ENCODE measurements around the gene C1QL4. TPM values are rescaled to one million over a fixed set of nuclear protein-coding genes. Genes with fewer than 3 reads are reported as not detected.
"Not testable (repeated sequence)": the region's sequence is repeated elsewhere in the genome, so short reads cannot be mapped to it uniquely, and the experiment has no call there.

The C1QL4 gene
- total RNA-seq, 6 experiments from 2014 or later, result not detected

DNA sequence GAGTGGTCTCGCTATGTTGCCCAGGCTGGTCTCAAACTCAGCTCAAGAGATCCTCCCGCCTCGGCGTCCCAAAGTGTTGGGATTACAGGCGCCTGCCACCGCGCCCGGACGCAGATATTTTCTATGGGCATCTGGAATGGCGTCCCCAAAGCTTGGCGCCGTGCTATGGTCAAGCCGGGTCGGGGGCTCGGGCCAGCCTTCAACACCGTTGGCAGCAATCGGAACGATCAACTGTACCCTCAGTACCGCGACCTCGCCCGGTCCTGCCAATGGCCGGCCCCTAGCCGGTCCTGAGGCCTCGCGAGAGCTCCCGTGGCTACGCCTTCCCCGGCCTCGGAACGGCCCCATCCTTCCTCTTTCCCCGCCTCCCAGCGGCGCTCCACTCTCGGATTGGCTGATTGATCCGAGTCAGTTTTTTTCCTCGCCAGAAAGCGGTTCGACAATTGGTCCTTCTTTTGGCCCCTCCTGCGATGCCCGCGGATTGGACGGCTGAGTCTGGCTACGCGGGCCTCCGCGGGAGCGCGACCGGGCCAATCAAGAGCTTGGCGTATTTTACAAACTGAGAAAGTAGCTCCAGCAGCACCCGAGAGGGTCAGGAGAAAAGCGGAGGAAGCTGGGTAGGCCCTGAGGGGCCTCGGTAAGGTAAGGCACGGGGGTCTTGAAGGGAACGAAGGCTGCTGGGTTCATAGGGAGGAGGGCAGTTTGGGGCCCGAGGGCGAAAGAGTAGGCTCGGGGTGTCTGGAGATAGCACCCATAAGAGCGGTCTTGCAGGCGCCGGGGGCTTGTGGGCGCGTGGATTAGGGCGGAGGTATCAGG is 14.1 kb downstream of the C1QL4 start, which contains the start of gene TROAP:
TSS of gene TROAP (plus strand) at position 548 of the 816 bp plus-strand sequence. CDS start 354 bp downstream, outside the sequence.
- H3K27ac ChIP-seq, result peak within 1 kb of the TSS in 1 of 3 donors; percentile 34
- DNase-seq, result peak; percentile 96 to 98 (median 97)
- TF ChIP-seq POLR2A (IDR thresholded peaks at IDR 0.05), result no peak
- TF ChIP-seq, protein P1, sequence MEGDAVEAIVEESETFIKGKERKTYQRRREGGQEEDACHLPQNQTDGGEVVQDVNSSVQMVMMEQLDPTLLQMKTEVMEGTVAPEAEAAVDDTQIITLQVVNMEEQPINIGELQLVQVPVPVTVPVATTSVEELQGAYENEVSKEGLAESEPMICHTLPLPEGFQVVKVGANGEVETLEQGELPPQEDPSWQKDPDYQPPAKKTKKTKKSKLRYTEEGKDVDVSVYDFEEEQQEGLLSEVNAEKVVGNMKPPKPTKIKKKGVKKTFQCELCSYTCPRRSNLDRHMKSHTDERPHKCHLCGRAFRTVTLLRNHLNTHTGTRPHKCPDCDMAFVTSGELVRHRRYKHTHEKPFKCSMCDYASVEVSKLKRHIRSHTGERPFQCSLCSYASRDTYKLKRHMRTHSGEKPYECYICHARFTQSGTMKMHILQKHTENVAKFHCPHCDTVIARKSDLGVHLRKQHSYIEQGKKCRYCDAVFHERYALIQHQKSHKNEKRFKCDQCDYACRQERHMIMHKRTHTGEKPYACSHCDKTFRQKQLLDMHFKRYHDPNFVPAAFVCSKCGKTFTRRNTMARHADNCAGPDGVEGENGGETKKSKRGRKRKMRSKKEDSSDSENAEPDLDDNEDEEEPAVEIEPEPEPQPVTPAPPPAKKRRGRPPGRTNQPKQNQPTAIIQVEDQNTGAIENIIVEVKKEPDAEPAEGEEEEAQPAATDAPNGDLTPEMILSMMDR (IDR thresholded peaks at IDR 0.05), result no peak

DNA sequence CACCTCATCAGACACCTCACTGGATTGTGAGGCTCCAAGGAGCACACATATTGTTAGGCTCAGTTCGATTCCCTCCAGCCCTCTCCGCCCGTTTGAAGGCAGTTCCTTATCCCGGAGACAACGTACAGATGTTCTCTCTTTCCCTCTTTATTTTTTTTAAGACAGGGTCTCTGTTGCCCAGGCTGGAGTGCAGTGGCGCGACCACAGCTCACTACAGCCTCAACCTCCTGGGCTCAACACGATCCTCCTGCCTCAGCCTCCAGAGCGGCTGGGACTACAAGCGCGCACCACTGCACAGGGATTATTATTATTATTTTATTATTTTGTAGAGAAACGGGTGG is 14.7 kb downstream of the C1QL4 start:
- Histone ChIP-seq H3K36me3 (no peaks in the 10 kb centered on the region), H3K27me3 (no peaks in the 10 kb centered on the region), H3K27ac (peak overlapping the region in 1 of 3 donors; percentile 34), H3K9me3 (no peaks in the 10 kb centered on the region), H3K4me3 (peak overlapping the region; percentile 62 to 80 (median 70)), H3K4me1 (peaks cover 0 to 4% (median 0%) of the 10 kb centered on the region in 4 donors)
- ATAC-seq, result no peak
- DNase-seq, result no peak
- TF ChIP-seq, protein P1 (IDR thresholded peaks at IDR 0.05), result no peak
- no peak for TF ChIP-seq POLR2A (IDR thresholded peaks at IDR 0.05)
- intact Hi-C loops (cut with DNase I), result no loop called here
- WGBS (ENCODE audit: insufficient coverage, low coverage, low lambda C conversion rate, missing lambda C conversion rate), result 49% methylated on average over 12 of the region's 12 CpGs

More for the DNA sequence above, 14.1 kb downstream of the C1QL4 start, which contains the start of gene TROAP:
- WGBS (ENCODE audit: insufficient coverage, low coverage, low lambda C conversion rate, missing lambda C conversion rate), result 1% methylated on average over 34 of the region's 65 CpGs
- peaks cover 0 to 4% (median 0%) of the 10 kb centered on the region in 4 donors for H3K4me1 ChIP-seq
- no peaks in the 10 kb centered on the region for H3K36me3 ChIP-seq
- H3K9me3 ChIP-seq, result no peaks in the 10 kb centered on the region
- peak; percentile 99 to 100 (median 100) for ATAC-seq
- intact Hi-C loops (cut with DNase I), result no loop called here
- H3K4me3 ChIP-seq, result peak within 1 kb of the TSS; percentile 62 to 80 (median 70)
- H3K27me3 ChIP-seq, result no peaks in the 10 kb centered on the region

DNA sequence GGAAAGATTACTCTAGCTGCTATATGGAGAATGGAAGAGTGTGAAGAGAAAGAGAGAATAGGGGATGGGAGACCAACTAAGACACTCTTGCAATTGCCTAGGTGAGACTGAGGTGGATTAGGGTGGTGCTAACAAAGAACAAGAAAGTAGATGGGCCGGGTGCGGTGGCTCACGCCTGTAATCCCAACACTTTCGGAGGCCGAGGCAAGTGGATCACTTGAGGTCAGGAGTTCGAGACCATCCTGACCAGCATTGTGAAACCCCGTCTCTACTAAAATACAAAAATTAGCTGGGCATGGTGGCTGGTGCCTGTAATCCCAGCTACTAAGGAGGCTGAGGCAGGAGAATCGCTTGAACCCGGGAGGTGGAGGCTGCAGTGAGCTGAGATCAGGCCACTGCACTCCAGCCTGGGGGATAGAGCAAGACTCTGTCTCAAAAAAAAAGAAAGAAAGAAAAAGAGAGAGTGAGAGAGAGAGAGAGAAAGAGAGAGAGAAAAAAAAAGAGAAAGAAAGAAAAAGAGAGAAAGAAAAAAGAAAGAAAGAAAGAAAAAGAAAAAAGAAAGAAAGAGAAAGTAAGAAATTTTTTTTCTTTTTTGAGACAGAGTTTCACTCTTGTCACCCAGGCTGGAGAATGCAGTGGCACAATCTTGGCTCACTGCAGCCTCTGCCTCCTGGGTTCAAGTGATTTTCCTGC is 16.4 kb downstream of the C1QL4 start:
- H3K27ac ChIP-seq; H3K4me1 ChIP-seq; H3K9me3 ChIP-seq; H3K27me3 ChIP-seq; H3K4me3 ChIP-seq; ATAC-seq; H3K36me3 ChIP-seq; DNase-seq; intact Hi-C loops (cut with DNase I): not testable (repeated sequence)
- 89% methylated on average over 9 of the region's 9 CpGs for WGBS (ENCODE audit: insufficient coverage, low coverage, low lambda C conversion rate, missing lambda C conversion rate)

DNA sequence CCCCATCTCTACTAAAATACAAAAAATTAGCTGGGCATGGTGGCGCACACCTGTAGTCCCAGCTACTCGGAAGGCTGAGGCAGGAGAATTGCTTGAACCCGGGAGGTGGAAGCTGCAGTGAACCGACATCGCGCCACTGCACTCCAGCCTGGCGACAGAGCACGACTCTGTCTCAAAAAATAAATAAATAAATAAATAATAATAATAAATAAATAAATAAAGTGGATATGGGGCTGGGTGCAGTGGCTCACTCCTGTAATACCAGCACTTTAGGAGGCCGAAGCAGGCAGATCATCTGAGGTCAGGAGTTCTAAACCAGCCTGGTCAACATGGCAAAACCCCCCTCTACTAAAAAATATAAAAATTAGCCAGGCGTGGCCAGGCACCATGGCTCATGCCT is 19.9 kb downstream of the C1QL4 start:
- DNase-seq; H3K27ac ChIP-seq; H3K27me3 ChIP-seq; H3K4me3 ChIP-seq; intact Hi-C loops (cut with DNase I); ATAC-seq; H3K36me3 ChIP-seq; H3K9me3 ChIP-seq; H3K4me1 ChIP-seq: not testable (repeated sequence)
- 90% methylated on average over 8 of the region's 10 CpGs for WGBS (ENCODE audit: insufficient coverage, low coverage, low lambda C conversion rate, missing lambda C conversion rate)

DNA sequence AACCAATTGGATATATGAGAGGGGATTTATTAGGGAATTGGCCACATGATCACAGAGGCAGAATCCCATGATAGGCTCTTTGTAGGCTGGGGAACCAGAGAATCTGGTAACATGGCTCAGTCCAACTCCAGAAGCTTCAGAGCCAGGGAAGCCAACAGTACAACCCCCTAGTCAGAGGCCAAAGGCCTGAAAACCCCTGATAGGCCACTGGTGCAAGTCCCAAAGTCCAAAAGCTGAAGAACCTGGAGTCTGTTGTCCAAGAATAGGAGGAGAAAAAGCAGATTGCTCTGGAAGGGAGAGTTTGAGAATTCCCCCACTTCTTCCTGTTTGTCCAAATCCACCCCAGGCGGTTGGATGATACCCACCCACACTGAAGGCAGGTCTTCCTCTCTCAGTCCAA is 22.2 kb downstream of the C1QL4 start:
- no peaks in the 10 kb centered on the region for H3K36me3 ChIP-seq
- H3K27me3 ChIP-seq, result no peaks in the 10 kb centered on the region
- no CpG with 5 or more reads among the region's 1 CpG for WGBS (ENCODE audit: insufficient coverage, low coverage, low lambda C conversion rate, missing lambda C conversion rate)
- H3K27ac ChIP-seq, result no peak overlapping the region
- TF ChIP-seq, protein P1 (IDR thresholded peaks at IDR 0.05), result no peak
- no peak for TF ChIP-seq POLR2A (IDR thresholded peaks at IDR 0.05)
- H3K4me3 ChIP-seq, result no peak overlapping the region
- no peaks in the 10 kb centered on the region for H3K4me1 ChIP-seq
- DNase-seq, result no peak
- intact Hi-C loops (cut with DNase I), result no loop called here
- no peak for ATAC-seq
- H3K9me3 ChIP-seq, result no peaks in the 10 kb centered on the region

DNA sequence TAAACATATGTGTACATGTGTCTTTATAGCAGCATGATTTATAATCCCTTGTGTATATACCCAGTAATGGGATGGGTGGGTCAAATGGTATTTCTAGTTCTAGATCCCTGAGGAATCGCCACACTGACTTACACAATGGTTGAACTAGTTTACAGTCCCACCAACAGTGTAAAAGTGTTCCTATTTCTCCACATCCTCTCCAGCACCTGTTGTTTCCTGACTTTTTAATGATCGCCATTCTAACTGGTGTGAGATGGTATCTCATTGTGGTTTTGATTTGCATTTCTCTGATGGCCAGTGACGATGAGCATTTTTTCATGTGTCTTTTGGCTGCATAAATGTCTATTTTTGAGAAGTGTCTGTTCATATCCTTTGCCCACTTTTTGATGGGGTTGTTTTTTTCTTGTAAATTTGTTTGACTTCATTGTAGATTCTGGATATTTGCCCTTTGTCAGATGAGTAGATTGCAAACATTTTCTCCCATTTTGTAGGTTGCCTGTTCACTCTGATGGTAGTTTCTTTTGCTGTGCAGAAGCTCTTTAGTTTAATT is 26.5 kb downstream of the C1QL4 start:
- H3K27ac ChIP-seq; ATAC-seq; DNase-seq; H3K9me3 ChIP-seq; H3K36me3 ChIP-seq; H3K27me3 ChIP-seq; intact Hi-C loops (cut with DNase I); H3K4me1 ChIP-seq; H3K4me3 ChIP-seq: not testable (repeated sequence)
- 50% methylated on average over 1 of the region's 3 CpGs for WGBS (ENCODE audit: insufficient coverage, low coverage, low lambda C conversion rate, missing lambda C conversion rate)
